T-helper 9 cell (primary cell): Measurements from ENCODE around the gene PLP1.

Experiments
- DNase-seq: peaks from one replicate; pipeline ENCODE4 v3.0.0-alpha.2; 2020

The PLP1 gene

GRCh38 chrX:103831342-103831802, 54.7 kb downstream of the PLP1 start:
- peak; percentile 37 for DNase-seq

GRCh38 chrX:103831803-103832544, 55.3 kb downstream of the PLP1 start, which contains the start of gene RAB9B:
Gene RAB9B, minus strand, starts transcription at chrX:103832257. Its CDS starts 6,473 bp downstream, at chrX:103825784.
- DNase-seq: peak; percentile 3

- DNase-seq: no peak
These were observed 62.8 kb downstream of the PLP1 start for GRCh38 chrX:103839404-103839803.
